Stimulated activated CD8-positive, alpha-beta memory T cell treated with anti-CD3 and anti-CD28 coated beads, Interleukin-15, amount 100 ng/mL, for 1 hour (primary cell): ENCODE data around the gene SRP14.
"Not testable (repeated sequence)": the region's sequence is repeated elsewhere in the genome, so short reads cannot be mapped to it uniquely, and the experiment has no call there.

Experiments
- DNase-seq: peaks from one replicate; pipeline ENCODE4 v3.0.0-alpha.2; 2020; ENCODE audit warnings: low read depth

The SRP14 gene

DNA sequence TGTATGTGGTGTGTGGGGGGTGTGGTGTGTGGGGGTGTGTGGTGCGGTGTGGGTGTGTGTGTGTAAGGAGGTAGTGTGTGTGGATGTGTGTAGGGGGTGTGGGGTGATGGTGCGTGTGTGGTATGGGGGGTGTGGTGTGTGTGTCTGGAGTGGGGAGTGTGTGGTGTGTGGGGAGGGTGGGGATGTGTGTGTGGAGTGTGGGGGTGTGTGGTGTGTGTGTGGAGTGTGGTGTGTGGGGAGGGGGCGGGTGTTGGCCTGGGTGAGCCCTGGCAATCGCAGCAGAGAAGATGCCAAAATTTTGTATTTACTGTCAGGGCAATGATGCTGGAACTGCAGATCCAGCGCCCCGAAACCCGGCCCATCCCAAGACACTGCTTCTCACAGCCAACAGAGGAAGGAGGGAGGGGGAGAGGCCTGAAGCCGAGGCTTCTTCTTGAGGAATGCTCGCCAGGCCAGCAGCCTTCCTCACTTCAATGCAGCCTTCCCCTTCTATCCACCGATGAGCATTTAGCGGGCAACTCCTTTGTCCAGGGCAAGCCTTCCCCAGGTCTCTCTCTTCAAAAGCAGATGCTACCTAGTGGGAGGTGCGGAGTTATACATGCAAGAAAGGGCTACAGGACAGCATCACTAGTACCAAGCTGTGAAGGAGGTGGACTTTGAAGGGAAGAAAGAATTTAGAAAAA is 11.9 kb upstream of the SRP14 start:
- DNase-seq: no peak

DNA sequence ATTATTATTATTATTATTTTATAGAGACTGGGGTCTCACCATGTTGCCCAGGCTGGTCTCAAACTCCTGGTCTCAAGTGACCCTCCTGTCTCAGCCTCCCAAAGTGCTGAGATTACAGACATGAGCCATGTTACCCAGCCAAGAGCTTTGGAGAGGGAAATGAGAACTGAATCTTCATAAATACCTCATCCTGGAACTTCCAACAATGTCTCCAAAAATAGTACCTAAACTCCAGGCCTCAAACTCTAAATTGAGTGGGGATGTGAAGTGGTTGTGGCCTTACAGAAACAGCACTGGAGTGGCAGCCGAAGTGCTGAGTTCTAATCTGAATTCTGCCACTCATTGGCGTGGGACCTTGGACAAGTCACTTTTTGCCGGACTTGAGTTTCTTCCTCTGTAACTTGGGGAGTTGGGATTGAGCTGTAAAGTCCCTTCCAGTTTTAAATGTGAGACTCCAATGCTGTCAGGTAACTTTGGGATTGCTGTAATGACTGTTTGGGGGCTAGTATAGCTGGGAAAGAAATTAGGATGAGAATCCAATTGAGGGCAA is 10.0 kb upstream of the SRP14 start:
- DNase-seq: no peak

GRCh38 chr15:40048211-40048792 is 9.3 kb upstream of the SRP14 start:
- DNase-seq: no peak

DNA sequence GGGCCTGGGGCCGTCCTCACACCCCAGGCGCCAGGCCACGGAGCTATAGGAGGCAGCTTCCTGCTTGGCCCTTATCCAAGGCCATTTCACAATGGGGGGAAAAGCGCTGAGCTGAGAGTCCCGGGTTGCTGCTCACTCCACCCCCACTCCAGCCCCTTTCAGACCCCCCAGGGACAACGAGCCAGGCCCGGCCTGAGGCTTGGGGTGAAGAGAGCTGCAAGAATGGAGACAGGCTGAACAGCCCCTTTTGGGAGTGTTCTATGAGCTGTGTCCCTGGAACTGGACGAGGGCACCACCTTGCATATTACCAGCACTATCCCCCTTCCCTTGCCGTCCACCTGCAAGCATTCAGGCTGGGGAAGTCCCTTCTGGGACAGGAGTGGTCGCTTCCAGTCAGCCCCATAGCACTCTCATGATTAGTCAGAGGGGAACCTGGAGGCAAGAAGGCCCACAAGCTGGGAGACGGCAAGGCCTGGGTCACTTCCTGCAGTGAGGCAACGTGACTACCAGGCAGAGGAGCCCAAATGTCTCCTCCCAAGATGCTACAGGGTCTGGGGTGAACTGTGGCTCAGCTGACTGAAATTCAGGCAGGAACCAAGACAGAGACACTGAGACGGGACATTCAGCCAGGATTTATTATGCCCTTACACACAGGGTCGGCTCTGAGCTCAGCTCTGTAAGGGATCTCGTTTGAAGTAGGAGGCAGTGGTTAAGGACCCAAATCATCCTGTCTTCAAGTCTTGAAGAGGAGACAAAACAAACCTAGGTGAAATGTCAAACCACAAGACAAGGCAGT is 8.6 kb upstream of the SRP14 start:
- no peak for DNase-seq

DNA sequence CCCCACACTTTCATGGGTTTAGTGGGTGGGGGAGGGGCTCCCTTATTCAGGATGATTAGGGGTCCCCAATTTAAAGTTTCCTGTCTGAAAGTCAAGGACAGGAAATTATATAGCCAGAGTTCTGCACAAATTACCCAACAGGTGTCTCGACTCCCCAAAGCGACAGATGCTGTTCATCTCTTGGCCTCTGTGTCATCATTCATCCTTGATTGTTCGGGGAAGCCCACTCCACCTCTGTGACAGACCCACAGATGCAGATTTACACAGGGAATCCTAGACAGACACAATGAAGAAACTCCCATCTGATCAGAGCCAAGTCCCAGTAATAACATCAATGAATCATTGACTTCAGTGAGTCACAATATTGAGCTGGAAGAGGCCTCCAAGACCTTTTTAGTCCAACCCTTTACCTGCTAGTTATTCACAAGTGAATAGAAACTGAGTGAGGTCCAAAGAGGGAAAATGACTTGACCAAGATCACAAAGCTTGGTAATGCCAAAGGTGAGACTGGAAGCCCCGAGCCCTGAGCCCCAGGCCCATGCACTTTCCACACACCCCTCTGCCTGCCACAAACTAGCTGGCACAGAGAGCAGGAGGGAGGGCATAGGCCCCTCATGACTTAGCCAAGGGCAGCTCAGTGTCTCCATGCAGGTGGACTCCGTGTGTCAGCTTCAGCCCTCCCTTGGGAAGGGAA is 7.9 kb upstream of the SRP14 start:
- DNase-seq: no peak

DNA sequence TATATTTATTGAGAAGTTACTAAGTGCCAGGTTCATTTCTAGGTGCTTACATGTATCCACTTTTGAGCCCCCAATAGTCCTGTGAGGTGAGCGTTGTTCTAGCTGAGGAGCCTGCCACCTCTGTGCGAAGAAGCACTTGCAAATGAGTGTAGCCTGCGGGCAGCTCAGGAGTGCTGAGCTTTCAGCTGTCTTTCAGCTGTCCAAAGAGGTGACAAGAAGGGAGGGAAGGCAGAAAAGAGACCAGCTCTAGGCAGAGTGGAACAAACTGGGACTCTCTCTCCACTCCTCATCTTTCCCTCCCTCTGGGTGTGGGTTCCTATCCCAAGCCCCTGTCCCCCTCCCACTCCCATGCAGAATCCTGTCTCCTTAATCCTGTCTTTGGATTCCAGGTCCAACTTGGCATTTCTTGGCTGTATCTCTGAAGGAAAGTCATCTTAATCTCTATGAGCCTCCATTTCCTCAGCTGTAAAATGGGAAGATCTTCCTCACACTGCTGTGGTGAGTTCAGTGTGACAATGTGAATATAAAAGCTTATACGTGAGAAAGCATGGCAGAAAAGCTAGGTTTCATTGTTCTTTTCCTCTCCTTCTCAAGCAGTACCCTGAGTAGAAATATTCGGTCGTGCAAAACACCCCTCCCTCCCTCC is 6.7 kb upstream of the SRP14 start:
- DNase-seq: no peak

GRCh38 chr15:40044717-40045571 is 6.0 kb upstream of the SRP14 start:
- peak; percentile 57 for DNase-seq

- no peak for DNase-seq
Observed at GRCh38 chr15:40043927-40044716, 5.1 kb upstream of the SRP14 start.

DNA sequence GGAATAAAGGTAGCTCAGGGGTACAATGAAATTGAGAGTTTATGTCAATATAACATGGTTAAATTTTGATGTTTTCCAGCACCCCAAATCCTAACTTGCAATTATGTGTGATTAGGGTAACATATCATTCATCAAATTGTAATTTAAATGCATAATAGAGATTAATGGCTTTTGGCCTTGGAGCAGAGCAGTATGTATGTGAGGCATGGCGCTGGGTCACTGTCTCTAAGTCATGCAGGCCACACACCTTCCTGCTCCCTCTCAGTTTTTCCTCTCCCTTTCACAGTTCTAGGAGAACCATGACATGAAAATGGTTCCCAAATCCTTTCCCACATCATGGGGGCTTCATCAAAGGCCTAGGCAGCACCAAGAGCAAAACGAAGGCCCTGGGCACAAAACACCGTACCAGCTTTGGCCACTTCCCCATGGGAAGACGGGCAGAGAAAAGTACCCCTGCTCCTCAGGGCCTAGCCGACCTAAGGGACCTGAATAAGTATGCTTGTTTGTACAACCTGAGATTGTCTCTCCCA is 3.9 kb upstream of the SRP14 start:
- no peak for DNase-seq

- DNase-seq: no peak
Observed at GRCh38 chr15:40040770-40041169, 1.8 kb upstream of the SRP14 start.

GRCh38 chr15:40040293-40040635 is 1.3 kb upstream of the SRP14 start:
- DNase-seq: no peak

DNA sequence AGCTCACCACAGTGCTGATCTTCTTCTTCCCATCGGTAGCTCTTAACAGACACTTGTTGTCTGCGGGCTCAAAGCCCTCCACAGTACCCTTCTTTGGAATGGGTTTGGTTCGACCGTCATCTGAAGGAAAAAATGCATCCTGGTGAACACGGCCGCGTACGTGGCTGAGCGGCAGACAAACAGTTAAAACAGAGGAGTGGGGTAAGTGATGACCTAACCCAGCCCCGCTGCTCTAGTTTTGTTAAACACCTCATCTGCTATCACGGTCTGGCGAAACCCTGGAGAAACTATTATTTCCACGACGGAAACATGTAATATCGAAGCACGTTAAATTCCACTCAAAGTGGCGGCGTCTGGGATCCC is 725 bp downstream of the SRP14 start:
- DNase-seq: no peak

GRCh38 chr15:40037721-40038120 is 1.3 kb downstream of the SRP14 start:
- no peak for DNase-seq

GRCh38 chr15:40035182-40035581 is 3.8 kb downstream of the SRP14 start:
- DNase-seq: not testable (repeated sequence)

DNA sequence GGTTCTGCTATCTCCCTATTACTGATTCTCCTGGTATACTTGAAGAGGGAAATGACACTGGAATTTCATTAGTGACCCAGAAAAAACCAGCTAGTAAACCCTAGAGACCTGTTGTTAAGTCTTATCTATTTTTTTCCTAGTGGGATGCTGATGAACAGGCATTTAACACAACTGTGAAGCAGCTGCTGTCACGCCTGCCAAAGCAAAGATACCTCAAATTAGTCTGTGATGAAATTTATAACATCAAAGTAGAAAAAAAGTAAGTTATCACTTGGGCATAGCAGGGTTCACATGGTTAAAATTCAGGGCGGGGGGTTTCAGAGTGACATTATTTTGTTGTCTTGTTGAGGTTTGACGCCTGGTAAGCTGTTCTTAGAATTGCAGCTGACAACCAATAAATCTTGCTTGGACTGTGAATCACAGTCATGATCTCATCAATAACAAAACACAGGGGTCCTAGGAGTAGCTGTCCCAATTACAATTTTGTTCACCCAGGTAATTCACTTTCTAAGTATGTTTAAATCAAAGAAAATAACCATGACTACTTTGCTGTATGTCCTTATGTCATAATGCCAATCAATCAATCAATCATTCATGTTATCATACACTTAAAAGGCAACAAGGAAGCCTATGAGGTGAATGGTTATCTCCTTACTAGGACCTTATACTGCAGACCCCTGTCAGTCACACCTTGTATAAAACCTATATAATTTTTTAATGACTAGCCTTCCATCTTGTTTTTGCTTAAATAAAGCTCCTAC is 4.6 kb downstream of the SRP14 start:
- no peak for DNase-seq

GRCh38 chr15:40032125-40032839 is 6.7 kb downstream of the SRP14 start:
- DNase-seq: no peak

- DNase-seq: no peak
Observed at GRCh38 chr15:40031300-40031699, 7.7 kb downstream of the SRP14 start.
